CD14-positive monocyte (primary cell): ENCODE data around the gene SFTPD. TPM values are rescaled to one million over a fixed set of nuclear protein-coding genes. Genes with fewer than 3 reads are reported as not detected.
"Not testable (repeated sequence)": the region's sequence is repeated elsewhere in the genome, so short reads cannot be mapped to it uniquely, and the experiment has no call there.

Source experiments
- DNase-seq, 3 donors: peaks; one replicate each; pipeline ENCODE4 v3.0.0-alpha.2; 2011 to 2022
- H2AFZ ChIP-seq: 2 replicates; pipeline ENCODE4 v1.6.0; 2012; ENCODE audit warnings: mild to moderate bottlenecking, low read depth, low read length, inconsistent platforms; ENCODE audit not compliant: insufficient read depth, poor library complexity, severe bottlenecking
- H3K27ac ChIP-seq, 2 donors: 1 replicate in 1 of 2; 2 replicates in 1 of 2; pipeline ENCODE4 v1.5.1; 2012 to 2013; ENCODE audit warnings: low read length in 2 of 2, control low read depth in 1 of 2, inconsistent platforms in 1 of 2, low read depth in 1 of 2, mild to moderate bottlenecking in 1 of 2
- H3K27me3 ChIP-seq, 2 donors: one replicate each; pipeline versions ENCODE4 v1.6.0 to v1.6.1; 2011 to 2013; ENCODE audit warnings: low read length in 2 of 2; ENCODE audit not compliant: control insufficient read depth in 2 of 2, insufficient read depth in 2 of 2
- H3K36me3 ChIP-seq, 2 donors: replicated peaks in 1 of 2; 1 replicate in 1 of 2; 2 replicates in 1 of 2; pipeline versions ENCODE4 v1.5.1 to v1.6.1; 2012 to 2013; ENCODE audit warnings: low read length in 2 of 2, control low read depth in 1 of 2, inconsistent platforms in 1 of 2, mild to moderate bottlenecking in 1 of 2; ENCODE audit not compliant: insufficient read depth in 2 of 2, control insufficient read depth in 1 of 2
- H3K4me1 ChIP-seq, 2 donors: 1 replicate in 1 of 2; 2 replicates in 1 of 2; pipeline versions ENCODE4 v1.5.1 to v1.6.1; 2012 to 2013; ENCODE audit warnings: low read length in 2 of 2, control low read depth in 1 of 2, inconsistent platforms in 1 of 2, mild to moderate bottlenecking in 1 of 2, moderate library complexity in 1 of 2; ENCODE audit not compliant: insufficient read depth in 2 of 2, control insufficient read depth in 1 of 2
- H3K4me2 ChIP-seq: replicated peaks from 2 replicates; pipeline ENCODE3; 2012; ENCODE audit warnings: low read length, moderate library complexity, mild to moderate bottlenecking; ENCODE audit not compliant: poor library complexity, severe bottlenecking; ENCODE audit errors: extremely low read depth
- H3K4me3 ChIP-seq, 3 experiments: fragments of 200-600 bp in 1 of 3; sonication (generic) in 1 of 3; replicated peaks in 1 of 3; 1 replicate in 2 of 3; 2 replicates in 1 of 3; pipeline ENCODE4 v1.5.1; 2011 to 2013; ENCODE audit warnings: low read length in 3 of 3, mild to moderate bottlenecking in 3 of 3, control low read depth in 2 of 3, low read depth in 2 of 3, inconsistent platforms in 1 of 3, moderate library complexity in 1 of 3
- H3K79me2 ChIP-seq: 2 replicates; pipeline ENCODE4 v1.6.0; 2012; ENCODE audit warnings: mild to moderate bottlenecking, control low read depth, inconsistent platforms, low read length, moderate library complexity; ENCODE audit not compliant: insufficient read depth
- H3K9ac ChIP-seq: 2 replicates; pipeline ENCODE4 v1.6.0; 2017; ENCODE audit warnings: low read length, mild to moderate bottlenecking; ENCODE audit not compliant: insufficient read depth, poor library complexity, severe bottlenecking
- H3K9me3 ChIP-seq, 2 donors: replicated peaks in 1 of 2; 1 replicate in 1 of 2; 2 replicates in 1 of 2; pipeline versions ENCODE4 v1.5.1 to v1.6.1; 2012 to 2013; ENCODE audit warnings: low read length in 2 of 2, control low read depth in 1 of 2; ENCODE audit not compliant: control insufficient read depth in 1 of 2, insufficient read depth in 1 of 2
- H4K20me1 ChIP-seq: 2 replicates; pipeline ENCODE4 v1.6.0; 2012; ENCODE audit warnings: mild to moderate bottlenecking, low read length, control low read depth, moderate library complexity; ENCODE audit not compliant: insufficient read depth
- H3K27ac Mint-ChIP-seq, 7 donors: one replicate each; pipeline ENCODE4 v1.8.0; 2020; ENCODE audit warnings: mild to moderate bottlenecking in 7 of 7, mixed read lengths in 7 of 7, moderate library complexity in 6 of 7, inconsistent platforms in 2 of 7
- H3K27me3 Mint-ChIP-seq, 3 donors: one replicate each; pipeline ENCODE4 v1.8.0; 2021 to 2022; ENCODE audit warnings: low read depth in 3 of 3, mild to moderate bottlenecking in 3 of 3, mixed read lengths in 3 of 3, moderate library complexity in 3 of 3, inconsistent platforms in 1 of 3
- H3K36me3 Mint-ChIP-seq, 2 donors: one replicate each; pipeline ENCODE4 v1.8.0; 2020; ENCODE audit warnings: mixed read lengths in 2 of 2, inconsistent platforms in 1 of 2, mild to moderate bottlenecking in 1 of 2
- H3K4me1 Mint-ChIP-seq: one replicate; pipeline ENCODE4 v1.8.0; 2020; ENCODE audit warnings: mild to moderate bottlenecking, mixed read lengths
- H3K4me3 Mint-ChIP-seq, 2 donors: one replicate each; pipeline ENCODE4 v1.8.0; 2020; ENCODE audit warnings: mild to moderate bottlenecking in 2 of 2, mixed read lengths in 2 of 2, moderate library complexity in 1 of 2
- H3K9me3 Mint-ChIP-seq, 7 donors: one replicate each; pipeline ENCODE4 v1.8.0; 2020 to 2022; ENCODE audit warnings: mixed read lengths in 7 of 7, mild to moderate bottlenecking in 6 of 7, moderate library complexity in 6 of 7, inconsistent platforms in 2 of 7
- CTCF ChIP-seq: fragments of 200-600 bp; IDR thresholded peaks from one replicate; pipeline ENCODE4 v1.8.0; 2022; ENCODE audit warnings: antibody characterized with exemption, mild to moderate bottlenecking
- WGBS: methylation state at CpG from one replicate; pipeline ENCODE4 v1.1.5; 2013; ENCODE audit warnings: missing lambda C conversion rate; ENCODE audit not compliant: insufficient coverage; 5-methylcytosine and 5-hydroxymethylcytosine counted together
- intact Hi-C, 2 donors: fragments of 100-400 bp; cut with micrococcal nuclease; formaldehyde crosslinking; loops; one replicate each; pipeline versions ENCODE4 v1.15.0 to v1.15.1; 2023
- polyA plus RNA-seq, 3 donors: library from polyadenylated mRNA; depleted of rRNA in 1 of 3; unstranded in 2 of 3; stranded (reverse) in 1 of 3; fragments of 300-500 nt in 2 of 3; fragments of >200 nt in 1 of 3; fragmentation: Illumina TruSeq in 2 of 3; gene quantifications; 1 replicate in 2 of 3; 2 replicates in 1 of 3; pipeline ENCODE4 v1.2.3, GENCODE V29; 2012 to 2021

SFTPD gene
- polyA plus RNA-seq, 3 donors: 0.84 to 1.4 (median 1.2) TPM

GRCh38 chr10:79905322-79906314 lies 43.3 kb downstream of the SFTPD start:
- H3K79me2 ChIP-seq: no peaks in the 10 kb centered on the region
- peaks cover 52 to 60% (median 58%) of the 10 kb centered on the region in 3 donors for H3K27me3 Mint-ChIP-seq
- peak overlapping the region in 2 of 3 experiments; percentile 52 to 77 for H3K4me3 ChIP-seq
- peak overlapping the region; percentile 83 to 97 for H3K4me3 Mint-ChIP-seq
- peaks cover 0 to 9% of the 10 kb centered on the region in 2 donors for H3K9me3 ChIP-seq
- peaks cover 22 to 43% of the 10 kb centered on the region in 2 donors for H3K27me3 ChIP-seq
- H2AFZ ChIP-seq: peak overlapping the region; percentile 89
- no peaks in the 10 kb centered on the region for H4K20me1 ChIP-seq
- H3K27ac Mint-ChIP-seq: no peak overlapping the region
- H3K4me1 Mint-ChIP-seq: peaks cover 15% of the 10 kb centered on the region
- WGBS: 41% methylated on average over 5 of the region's 10 CpGs
- H3K36me3 Mint-ChIP-seq: peaks cover 1 to 3% of the 10 kb centered on the region in 2 donors
- peaks cover 0 to 14% (median 7%) of the 10 kb centered on the region in 7 donors for H3K9me3 Mint-ChIP-seq
- no peaks in the 10 kb centered on the region for H3K36me3 ChIP-seq
- no peak for TF ChIP-seq CTCF
- peaks cover 12 to 13% of the 10 kb centered on the region in 2 donors for H3K4me1 ChIP-seq
- H3K9ac ChIP-seq: no peak overlapping the region
- H3K4me2 ChIP-seq: peak overlapping the region; percentile 77
- peak in 2 of 3 donors; percentile 6 to 14 for DNase-seq
- H3K27ac ChIP-seq: no peak overlapping the region
- intact Hi-C loops: no loop called here

DNA sequence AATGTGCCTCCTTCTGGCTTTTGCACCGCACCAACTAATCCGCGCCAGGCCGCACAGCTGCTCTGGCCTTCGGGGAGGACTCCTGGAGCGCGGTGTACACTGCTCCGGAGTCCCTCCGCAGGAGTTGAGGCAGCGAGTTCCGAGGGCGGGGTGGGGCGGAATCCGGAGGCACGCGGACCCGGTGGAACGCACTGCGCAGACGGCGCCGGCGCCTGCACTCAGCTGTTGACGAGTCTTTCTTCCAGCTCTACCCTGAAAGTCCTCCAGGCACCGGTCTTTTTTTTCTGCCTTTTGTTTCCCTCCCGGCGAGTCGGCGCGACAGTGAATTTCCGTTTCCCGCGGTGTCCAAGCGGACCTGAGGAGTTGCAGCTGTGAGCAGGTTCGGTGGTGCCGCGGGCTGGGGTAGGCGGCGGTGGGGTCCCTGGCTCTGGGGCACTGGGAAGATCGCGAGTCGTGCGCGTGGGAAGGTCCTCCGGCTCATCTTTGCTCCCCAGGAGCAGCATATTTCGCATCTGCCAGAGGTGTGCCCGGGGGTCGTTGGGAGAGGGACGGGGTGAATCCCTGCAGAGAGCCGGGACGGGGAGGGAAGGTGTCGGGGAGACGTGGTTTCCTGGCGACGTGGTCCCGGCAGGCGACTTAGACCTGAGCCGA lies 44.1 kb downstream of the SFTPD start:
- H3K4me3 Mint-ChIP-seq: peak overlapping the region; percentile 83 to 97
- peaks cover 50 to 63% (median 56%) of the 10 kb centered on the region in 3 donors for H3K27me3 Mint-ChIP-seq
- TF ChIP-seq CTCF: no peak
- peaks cover 0 to 14% (median 7%) of the 10 kb centered on the region in 7 donors for H3K9me3 Mint-ChIP-seq
- peaks cover 19 to 43% of the 10 kb centered on the region in 2 donors for H3K27me3 ChIP-seq
- 1% methylated on average over 56 of the region's 58 CpGs for WGBS
- H3K4me1 ChIP-seq: peaks cover 12 to 13% of the 10 kb centered on the region in 2 donors
- no peaks in the 10 kb centered on the region for H3K36me3 ChIP-seq
- peaks cover 0 to 9% of the 10 kb centered on the region in 2 donors for H3K9me3 ChIP-seq
- peak in 2 of 3 donors; percentile 9 to 11 for DNase-seq
- H3K79me2 ChIP-seq: no peaks in the 10 kb centered on the region
- peaks cover 1 to 3% of the 10 kb centered on the region in 2 donors for H3K36me3 Mint-ChIP-seq
- H2AFZ ChIP-seq: peak overlapping the region; percentile 89
- peak overlapping the region; percentile 77 for H3K4me2 ChIP-seq
- peak overlapping the region; percentile 32 for H3K9ac ChIP-seq
- H3K27ac Mint-ChIP-seq: no peak overlapping the region
- peak overlapping the region; percentile 21 to 77 (median 52) for H3K4me3 ChIP-seq
- H3K4me1 Mint-ChIP-seq: peaks cover 15% of the 10 kb centered on the region
- H3K27ac ChIP-seq: no peak overlapping the region
- H4K20me1 ChIP-seq: no peaks in the 10 kb centered on the region
- intact Hi-C loops: no loop called here

GRCh38 chr10:79901571-79901970 lies 47.3 kb downstream of the SFTPD start:
- Mint-ChIP-seq H3K9me3 (peaks cover 0 to 17% (median 7%) of the 10 kb centered on the region in 7 donors), H3K27me3 (peaks cover 36 to 50% (median 37%) of the 10 kb centered on the region in 3 donors), H3K4me1 (peaks cover 15% of the 10 kb centered on the region)
- H3K36me3 Mint-ChIP-seq, H3K4me2 ChIP-seq, H3K79me2 ChIP-seq, H3K9ac ChIP-seq, H4K20me1 ChIP-seq, H3K9me3 ChIP-seq, H3K27ac ChIP-seq, DNase-seq, intact Hi-C loops, H3K4me3 ChIP-seq, H3K4me3 Mint-ChIP-seq, H2AFZ ChIP-seq, H3K36me3 ChIP-seq, H3K27ac Mint-ChIP-seq: not testable (repeated sequence)
- H3K27me3 ChIP-seq: peaks cover 18 to 33% of the 10 kb centered on the region in 2 donors
- H3K4me1 ChIP-seq: peaks cover 12 to 13% of the 10 kb centered on the region in 2 donors
- WGBS: no CpG with 5 or more reads among the region's 1 CpG
